DND-41 (cell line): ENCODE data around the gene EDA.

Experiments
- EZH2 ChIP-seq: IDR thresholded peaks from 3 replicates; pipeline ENCODE4 v1.6.1; 2012; ENCODE audit warnings: borderline replicate concordance, low read depth, mild to moderate bottlenecking, moderate library complexity, low read length, inconsistent platforms; ENCODE audit not compliant: severe bottlenecking
- TF ChIP-seq, protein P1 (sequence below): IDR thresholded peaks from 2 replicates; pipeline ENCODE4 v1.5.1; 2012; ENCODE audit warnings: borderline replicate concordance, low read length, moderate library complexity, mild to moderate bottlenecking; ENCODE audit not compliant: poor library complexity, severe bottlenecking; ENCODE audit errors: extremely low read depth

DNA sequence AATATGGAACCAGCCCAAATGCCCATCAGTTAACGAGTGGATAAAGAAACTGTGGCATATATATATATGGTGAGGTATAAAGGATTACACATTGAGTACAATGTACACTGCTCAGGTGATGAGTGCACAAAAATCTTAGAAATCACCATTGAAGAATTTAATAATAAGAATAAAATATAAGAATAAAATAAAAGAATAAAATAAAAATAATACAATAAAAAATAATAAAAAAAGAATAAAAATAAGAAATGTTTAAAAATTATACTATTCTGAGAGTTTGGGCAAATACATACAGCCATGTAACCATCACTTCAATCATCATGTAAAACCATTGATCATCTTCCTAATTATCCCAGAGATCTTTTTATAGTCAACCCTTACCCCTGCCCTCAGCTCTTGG, 260.3 kb downstream of the EDA start:
- TF ChIP-seq, protein P1, sequence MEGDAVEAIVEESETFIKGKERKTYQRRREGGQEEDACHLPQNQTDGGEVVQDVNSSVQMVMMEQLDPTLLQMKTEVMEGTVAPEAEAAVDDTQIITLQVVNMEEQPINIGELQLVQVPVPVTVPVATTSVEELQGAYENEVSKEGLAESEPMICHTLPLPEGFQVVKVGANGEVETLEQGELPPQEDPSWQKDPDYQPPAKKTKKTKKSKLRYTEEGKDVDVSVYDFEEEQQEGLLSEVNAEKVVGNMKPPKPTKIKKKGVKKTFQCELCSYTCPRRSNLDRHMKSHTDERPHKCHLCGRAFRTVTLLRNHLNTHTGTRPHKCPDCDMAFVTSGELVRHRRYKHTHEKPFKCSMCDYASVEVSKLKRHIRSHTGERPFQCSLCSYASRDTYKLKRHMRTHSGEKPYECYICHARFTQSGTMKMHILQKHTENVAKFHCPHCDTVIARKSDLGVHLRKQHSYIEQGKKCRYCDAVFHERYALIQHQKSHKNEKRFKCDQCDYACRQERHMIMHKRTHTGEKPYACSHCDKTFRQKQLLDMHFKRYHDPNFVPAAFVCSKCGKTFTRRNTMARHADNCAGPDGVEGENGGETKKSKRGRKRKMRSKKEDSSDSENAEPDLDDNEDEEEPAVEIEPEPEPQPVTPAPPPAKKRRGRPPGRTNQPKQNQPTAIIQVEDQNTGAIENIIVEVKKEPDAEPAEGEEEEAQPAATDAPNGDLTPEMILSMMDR: no peak
- no peak for TF ChIP-seq EZH2
